Peyer's patch (tissue), 4 donors: ENCODE results near the gene CBFB.

Experiments used
- CTCF ChIP-seq, 6 experiments: fragments of 450-650 bp in 4 of 6; fragments of 200-600 bp in 2 of 6; sonication (generic) in 1 of 6; IDR thresholded peaks; one replicate each; pipeline ENCODE4 v1.5.1; 2017 to 2019; ENCODE audit warnings: antibody characterized with exemption in 6 of 6, mild to moderate bottlenecking in 3 of 6, moderate library complexity in 1 of 6
- POLR2A ChIP-seq, 2 donors: fragments of 450-650 bp; IDR thresholded peaks; one replicate each; pipeline ENCODE4 v1.5.1; 2017; ENCODE audit warnings: antibody characterized with exemption in 2 of 2, mild to moderate bottlenecking in 2 of 2, moderate library complexity in 2 of 2

GRCh38 chr16:67055712-67056487, 27.0 kb downstream of the CBFB start:
- no peak for TF ChIP-seq CTCF (IDR thresholded peaks at IDR 0.05)
- no peak for TF ChIP-seq POLR2A (IDR thresholded peaks at IDR 0.05)
